ENCODE results near the gene MARCO. TPM values are rescaled to one million over a fixed set of nuclear protein-coding genes. Genes with fewer than 3 reads are reported as not detected.

The MARCO gene
- total and polyA plus RNA-seq, 4 donors: 21.8 to 113 (median 61.6) TPM

DNA sequence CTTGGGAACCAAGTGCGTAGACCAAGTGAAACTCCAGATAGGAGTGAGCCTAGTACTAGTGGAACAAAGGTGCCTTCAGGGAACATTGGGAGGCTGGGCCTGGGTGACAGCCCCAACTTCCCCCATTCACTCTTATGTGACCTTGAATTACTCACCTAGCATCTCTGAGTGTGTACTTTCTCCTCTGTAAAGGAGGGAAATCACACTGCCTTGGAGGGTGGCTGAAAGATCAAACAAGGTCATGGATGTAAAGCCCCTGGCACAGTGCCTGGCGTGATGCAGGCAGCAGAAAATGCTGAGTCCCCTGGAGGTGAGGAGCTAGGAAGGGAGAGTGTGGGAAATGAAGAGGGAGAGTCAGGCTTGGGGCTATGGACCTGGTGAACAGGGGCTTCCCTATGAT, 45.9 kb downstream of the MARCO start:
- no peak overlapping the region for H3K4me3 ChIP-seq (ENCODE audit: low read depth in 1 of 3, low read length in 3 of 3)
- no peak for DNase-seq (ENCODE audit: low spot score)

DNA sequence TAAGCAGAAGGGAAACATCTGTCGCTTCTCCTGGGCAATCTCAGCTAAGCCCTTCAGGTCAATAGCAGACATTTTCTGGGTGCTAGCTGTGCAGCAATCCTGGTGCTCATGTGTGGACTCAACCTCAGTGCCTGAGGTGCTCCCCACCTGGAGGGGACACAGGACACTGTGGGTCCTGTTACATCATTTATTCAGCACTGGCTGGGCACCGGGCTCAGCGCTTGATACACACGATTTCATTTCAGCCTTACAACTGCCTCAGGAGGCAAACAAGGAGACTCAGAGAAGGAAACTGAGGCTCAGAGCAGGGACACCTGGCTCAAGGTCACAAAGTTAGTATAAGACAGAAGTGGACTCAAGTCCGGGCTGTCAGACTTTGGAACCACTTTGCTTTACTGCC, 46.7 kb downstream of the MARCO start:
- H3K27ac ChIP-seq (ENCODE audit: low read depth in 1 of 2, low read length in 2 of 2): no peak overlapping the region
- no peaks in the 10 kb centered on the region for H3K36me3 ChIP-seq (ENCODE audit: control insufficient read depth in 4 of 4, insufficient read depth in 3 of 4, low read depth in 1 of 4, low read length in 3 of 4)
- 90% methylated on average over 5 of the region's 5 CpGs for WGBS
- no peak overlapping the region for H3K4me3 ChIP-seq (ENCODE audit: low read depth in 1 of 3, low read length in 3 of 3)
- H3K4me1 ChIP-seq (ENCODE audit: control insufficient read depth in 4 of 4, insufficient read depth in 4 of 4, low read length in 3 of 4): no peaks in the 10 kb centered on the region
- H3K9ac ChIP-seq (ENCODE audit: low read depth in 1 of 2, low read length in 2 of 2): no peak overlapping the region
- DNase-seq (ENCODE audit: low spot score): no peak
- peaks cover 0 to 9% (median 1%) of the 10 kb centered on the region in 4 donors for H3K27me3 ChIP-seq (ENCODE audit: control insufficient read depth in 4 of 4, insufficient read depth in 4 of 4, low read length in 3 of 4)
- H3K9me3 ChIP-seq (ENCODE audit: control insufficient read depth in 4 of 4, low read length in 3 of 4): no peaks in the 10 kb centered on the region
- TF ChIP-seq, protein P1, sequence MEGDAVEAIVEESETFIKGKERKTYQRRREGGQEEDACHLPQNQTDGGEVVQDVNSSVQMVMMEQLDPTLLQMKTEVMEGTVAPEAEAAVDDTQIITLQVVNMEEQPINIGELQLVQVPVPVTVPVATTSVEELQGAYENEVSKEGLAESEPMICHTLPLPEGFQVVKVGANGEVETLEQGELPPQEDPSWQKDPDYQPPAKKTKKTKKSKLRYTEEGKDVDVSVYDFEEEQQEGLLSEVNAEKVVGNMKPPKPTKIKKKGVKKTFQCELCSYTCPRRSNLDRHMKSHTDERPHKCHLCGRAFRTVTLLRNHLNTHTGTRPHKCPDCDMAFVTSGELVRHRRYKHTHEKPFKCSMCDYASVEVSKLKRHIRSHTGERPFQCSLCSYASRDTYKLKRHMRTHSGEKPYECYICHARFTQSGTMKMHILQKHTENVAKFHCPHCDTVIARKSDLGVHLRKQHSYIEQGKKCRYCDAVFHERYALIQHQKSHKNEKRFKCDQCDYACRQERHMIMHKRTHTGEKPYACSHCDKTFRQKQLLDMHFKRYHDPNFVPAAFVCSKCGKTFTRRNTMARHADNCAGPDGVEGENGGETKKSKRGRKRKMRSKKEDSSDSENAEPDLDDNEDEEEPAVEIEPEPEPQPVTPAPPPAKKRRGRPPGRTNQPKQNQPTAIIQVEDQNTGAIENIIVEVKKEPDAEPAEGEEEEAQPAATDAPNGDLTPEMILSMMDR (IDR thresholded peaks at IDR 0.05; ENCODE audit: low read depth, low read length, missing input control): no peak
- TF ChIP-seq RXRA (IDR thresholded peaks at IDR 0.05) (no peak), GABPA (IDR thresholded peaks at IDR 0.05 in 1 of 2, conservative IDR thresholded peaks at IDR 0.05 in 1 of 2) (no peak), NR2F2 (IDR thresholded peaks at IDR 0.05) (no peak), FOXA2 (IDR thresholded peaks at IDR 0.05) (no peak), EGR1 (IDR thresholded peaks at IDR 0.05; ENCODE audit: low read depth in 2 of 2) (no peak), FOXA1 (IDR thresholded peaks at IDR 0.05) (no peak), TAF1 (conservative IDR thresholded peaks at IDR 0.05) (no peak), SP1 (IDR thresholded peaks at IDR 0.05) (no peak), HNF4G (IDR thresholded peaks at IDR 0.05) (no peak), JUND (IDR thresholded peaks at IDR 0.05) (no peak), HNF4A (conservative IDR thresholded peaks at IDR 0.05) (no peak), YY1 (IDR thresholded peaks at IDR 0.05) (no peak)
- TF ChIP-seq, protein P2, sequence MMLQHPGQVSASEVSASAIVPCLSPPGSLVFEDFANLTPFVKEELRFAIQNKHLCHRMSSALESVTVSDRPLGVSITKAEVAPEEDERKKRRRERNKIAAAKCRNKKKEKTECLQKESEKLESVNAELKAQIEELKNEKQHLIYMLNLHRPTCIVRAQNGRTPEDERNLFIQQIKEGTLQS (IDR thresholded peaks at IDR 0.05): no peak
- TF ChIP-seq, protein P3, sequence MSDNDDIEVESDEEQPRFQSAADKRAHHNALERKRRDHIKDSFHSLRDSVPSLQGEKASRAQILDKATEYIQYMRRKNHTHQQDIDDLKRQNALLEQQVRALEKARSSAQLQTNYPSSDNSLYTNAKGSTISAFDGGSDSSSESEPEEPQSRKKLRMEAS (IDR thresholded peaks at IDR 0.05): no peak
- TF ChIP-seq, protein P4, sequence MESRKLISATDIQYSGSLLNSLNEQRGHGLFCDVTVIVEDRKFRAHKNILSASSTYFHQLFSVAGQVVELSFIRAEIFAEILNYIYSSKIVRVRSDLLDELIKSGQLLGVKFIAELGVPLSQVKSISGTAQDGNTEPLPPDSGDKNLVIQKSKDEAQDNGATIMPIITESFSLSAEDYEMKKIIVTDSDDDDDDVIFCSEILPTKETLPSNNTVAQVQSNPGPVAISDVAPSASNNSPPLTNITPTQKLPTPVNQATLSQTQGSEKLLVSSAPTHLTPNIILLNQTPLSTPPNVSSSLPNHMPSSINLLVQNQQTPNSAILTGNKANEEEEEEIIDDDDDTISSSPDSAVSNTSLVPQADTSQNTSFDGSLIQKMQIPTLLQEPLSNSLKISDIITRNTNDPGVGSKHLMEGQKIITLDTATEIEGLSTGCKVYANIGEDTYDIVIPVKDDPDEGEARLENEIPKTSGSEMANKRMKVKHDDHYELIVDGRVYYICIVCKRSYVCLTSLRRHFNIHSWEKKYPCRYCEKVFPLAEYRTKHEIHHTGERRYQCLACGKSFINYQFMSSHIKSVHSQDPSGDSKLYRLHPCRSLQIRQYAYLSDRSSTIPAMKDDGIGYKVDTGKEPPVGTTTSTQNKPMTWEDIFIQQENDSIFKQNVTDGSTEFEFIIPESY (IDR thresholded peaks at IDR 0.05): no peak
- TF ChIP-seq, protein P5, sequence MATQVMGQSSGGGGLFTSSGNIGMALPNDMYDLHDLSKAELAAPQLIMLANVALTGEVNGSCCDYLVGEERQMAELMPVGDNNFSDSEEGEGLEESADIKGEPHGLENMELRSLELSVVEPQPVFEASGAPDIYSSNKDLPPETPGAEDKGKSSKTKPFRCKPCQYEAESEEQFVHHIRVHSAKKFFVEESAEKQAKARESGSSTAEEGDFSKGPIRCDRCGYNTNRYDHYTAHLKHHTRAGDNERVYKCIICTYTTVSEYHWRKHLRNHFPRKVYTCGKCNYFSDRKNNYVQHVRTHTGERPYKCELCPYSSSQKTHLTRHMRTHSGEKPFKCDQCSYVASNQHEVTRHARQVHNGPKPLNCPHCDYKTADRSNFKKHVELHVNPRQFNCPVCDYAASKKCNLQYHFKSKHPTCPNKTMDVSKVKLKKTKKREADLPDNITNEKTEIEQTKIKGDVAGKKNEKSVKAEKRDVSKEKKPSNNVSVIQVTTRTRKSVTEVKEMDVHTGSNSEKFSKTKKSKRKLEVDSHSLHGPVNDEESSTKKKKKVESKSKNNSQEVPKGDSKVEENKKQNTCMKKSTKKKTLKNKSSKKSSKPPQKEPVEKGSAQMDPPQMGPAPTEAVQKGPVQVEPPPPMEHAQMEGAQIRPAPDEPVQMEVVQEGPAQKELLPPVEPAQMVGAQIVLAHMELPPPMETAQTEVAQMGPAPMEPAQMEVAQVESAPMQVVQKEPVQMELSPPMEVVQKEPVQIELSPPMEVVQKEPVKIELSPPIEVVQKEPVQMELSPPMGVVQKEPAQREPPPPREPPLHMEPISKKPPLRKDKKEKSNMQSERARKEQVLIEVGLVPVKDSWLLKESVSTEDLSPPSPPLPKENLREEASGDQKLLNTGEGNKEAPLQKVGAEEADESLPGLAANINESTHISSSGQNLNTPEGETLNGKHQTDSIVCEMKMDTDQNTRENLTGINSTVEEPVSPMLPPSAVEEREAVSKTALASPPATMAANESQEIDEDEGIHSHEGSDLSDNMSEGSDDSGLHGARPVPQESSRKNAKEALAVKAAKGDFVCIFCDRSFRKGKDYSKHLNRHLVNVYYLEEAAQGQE (IDR thresholded peaks at IDR 0.05): no peak

More for the DNA sequence above, 45.9 kb downstream of the MARCO start:
- no peak overlapping the region for H3K27ac ChIP-seq (ENCODE audit: low read depth in 1 of 2, low read length in 2 of 2)
- H3K9ac ChIP-seq (ENCODE audit: low read depth in 1 of 2, low read length in 2 of 2): no peak overlapping the region
- peaks cover 0 to 9% (median 1%) of the 10 kb centered on the region in 4 donors for H3K27me3 ChIP-seq (ENCODE audit: control insufficient read depth in 4 of 4, insufficient read depth in 4 of 4, low read length in 3 of 4)
- H3K36me3 ChIP-seq (ENCODE audit: control insufficient read depth in 4 of 4, insufficient read depth in 3 of 4, low read depth in 1 of 4, low read length in 3 of 4): no peaks in the 10 kb centered on the region
- TF ChIP-seq SP1 (IDR thresholded peaks at IDR 0.05) (no peak), RAD21 (IDR thresholded peaks at IDR 0.05) (no peak), NR2F2 (IDR thresholded peaks at IDR 0.05) (no peak), FOXA1 (IDR thresholded peaks at IDR 0.05) (no peak), TAF1 (conservative IDR thresholded peaks at IDR 0.05) (no peak), RXRA (IDR thresholded peaks at IDR 0.05) (no peak), JUND (IDR thresholded peaks at IDR 0.05) (no peak), EGR1 (IDR thresholded peaks at IDR 0.05; ENCODE audit: low read depth in 2 of 2) (no peak), FOXA2 (IDR thresholded peaks at IDR 0.05) (no peak), YY1 (IDR thresholded peaks at IDR 0.05) (no peak)
- TF ChIP-seq, protein P2 (IDR thresholded peaks at IDR 0.05): no peak
- TF ChIP-seq, protein P5 (IDR thresholded peaks at IDR 0.05): no peak
- no peaks in the 10 kb centered on the region for H3K9me3 ChIP-seq (ENCODE audit: control insufficient read depth in 4 of 4, low read length in 3 of 4)
- no peaks in the 10 kb centered on the region for H3K4me1 ChIP-seq (ENCODE audit: control insufficient read depth in 4 of 4, insufficient read depth in 4 of 4, low read length in 3 of 4)
- whole genome bisulfite sequencing: 82% methylated on average over 2 of the region's 2 CpGs
